Fibroblast of skin of left quadriceps (primary cell): ENCODE results near the gene KCNH2.
"Not testable (repeated sequence)": the region's sequence is repeated elsewhere in the genome, so short reads cannot be mapped to it uniquely, and the experiment has no call there.

Source experiments
- DNase-seq, 2 experiments: peaks; one replicate each; pipeline ENCODE4 v3.0.0-alpha.2; 2013; ENCODE audit warnings: low read depth in 2 of 2

KCNH2 gene, protein sequence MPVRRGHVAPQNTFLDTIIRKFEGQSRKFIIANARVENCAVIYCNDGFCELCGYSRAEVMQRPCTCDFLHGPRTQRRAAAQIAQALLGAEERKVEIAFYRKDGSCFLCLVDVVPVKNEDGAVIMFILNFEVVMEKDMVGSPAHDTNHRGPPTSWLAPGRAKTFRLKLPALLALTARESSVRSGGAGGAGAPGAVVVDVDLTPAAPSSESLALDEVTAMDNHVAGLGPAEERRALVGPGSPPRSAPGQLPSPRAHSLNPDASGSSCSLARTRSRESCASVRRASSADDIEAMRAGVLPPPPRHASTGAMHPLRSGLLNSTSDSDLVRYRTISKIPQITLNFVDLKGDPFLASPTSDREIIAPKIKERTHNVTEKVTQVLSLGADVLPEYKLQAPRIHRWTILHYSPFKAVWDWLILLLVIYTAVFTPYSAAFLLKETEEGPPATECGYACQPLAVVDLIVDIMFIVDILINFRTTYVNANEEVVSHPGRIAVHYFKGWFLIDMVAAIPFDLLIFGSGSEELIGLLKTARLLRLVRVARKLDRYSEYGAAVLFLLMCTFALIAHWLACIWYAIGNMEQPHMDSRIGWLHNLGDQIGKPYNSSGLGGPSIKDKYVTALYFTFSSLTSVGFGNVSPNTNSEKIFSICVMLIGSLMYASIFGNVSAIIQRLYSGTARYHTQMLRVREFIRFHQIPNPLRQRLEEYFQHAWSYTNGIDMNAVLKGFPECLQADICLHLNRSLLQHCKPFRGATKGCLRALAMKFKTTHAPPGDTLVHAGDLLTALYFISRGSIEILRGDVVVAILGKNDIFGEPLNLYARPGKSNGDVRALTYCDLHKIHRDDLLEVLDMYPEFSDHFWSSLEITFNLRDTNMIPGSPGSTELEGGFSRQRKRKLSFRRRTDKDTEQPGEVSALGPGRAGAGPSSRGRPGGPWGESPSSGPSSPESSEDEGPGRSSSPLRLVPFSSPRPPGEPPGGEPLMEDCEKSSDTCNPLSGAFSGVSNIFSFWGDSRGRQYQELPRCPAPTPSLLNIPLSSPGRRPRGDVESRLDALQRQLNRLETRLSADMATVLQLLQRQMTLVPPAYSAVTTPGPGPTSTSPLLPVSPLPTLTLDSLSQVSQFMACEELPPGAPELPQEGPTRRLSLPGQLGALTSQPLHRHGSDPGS

GRCh38 chr7:150978126-150978789, at the start of gene KCNH2:
KCNH2 (minus strand) TSS chr7:150978321; CDS start chr7:150977913, 408 bp downstream.
- no peak for DNase-seq

DNA sequence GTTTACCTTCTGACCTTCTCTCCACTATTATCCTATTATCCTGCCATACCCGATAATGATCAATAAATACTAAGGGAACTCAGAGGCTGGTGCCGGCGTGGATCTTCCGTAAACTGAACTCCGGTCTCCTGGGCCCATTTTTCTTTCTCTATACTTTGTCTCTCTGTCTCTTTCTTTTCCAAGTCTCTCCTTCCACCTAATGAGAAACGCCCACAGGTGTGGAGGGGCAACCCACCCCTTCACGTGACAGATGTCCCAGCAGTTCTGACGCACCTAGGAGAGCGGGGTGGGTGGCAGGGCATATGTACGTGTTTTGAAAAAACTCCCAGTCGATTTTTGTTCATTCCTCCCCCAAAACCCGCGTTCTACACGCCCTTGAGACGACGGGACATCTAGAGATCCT, 49.6 kb upstream of the KCNH2 start:
- not testable (repeated sequence) for DNase-seq

DNA sequence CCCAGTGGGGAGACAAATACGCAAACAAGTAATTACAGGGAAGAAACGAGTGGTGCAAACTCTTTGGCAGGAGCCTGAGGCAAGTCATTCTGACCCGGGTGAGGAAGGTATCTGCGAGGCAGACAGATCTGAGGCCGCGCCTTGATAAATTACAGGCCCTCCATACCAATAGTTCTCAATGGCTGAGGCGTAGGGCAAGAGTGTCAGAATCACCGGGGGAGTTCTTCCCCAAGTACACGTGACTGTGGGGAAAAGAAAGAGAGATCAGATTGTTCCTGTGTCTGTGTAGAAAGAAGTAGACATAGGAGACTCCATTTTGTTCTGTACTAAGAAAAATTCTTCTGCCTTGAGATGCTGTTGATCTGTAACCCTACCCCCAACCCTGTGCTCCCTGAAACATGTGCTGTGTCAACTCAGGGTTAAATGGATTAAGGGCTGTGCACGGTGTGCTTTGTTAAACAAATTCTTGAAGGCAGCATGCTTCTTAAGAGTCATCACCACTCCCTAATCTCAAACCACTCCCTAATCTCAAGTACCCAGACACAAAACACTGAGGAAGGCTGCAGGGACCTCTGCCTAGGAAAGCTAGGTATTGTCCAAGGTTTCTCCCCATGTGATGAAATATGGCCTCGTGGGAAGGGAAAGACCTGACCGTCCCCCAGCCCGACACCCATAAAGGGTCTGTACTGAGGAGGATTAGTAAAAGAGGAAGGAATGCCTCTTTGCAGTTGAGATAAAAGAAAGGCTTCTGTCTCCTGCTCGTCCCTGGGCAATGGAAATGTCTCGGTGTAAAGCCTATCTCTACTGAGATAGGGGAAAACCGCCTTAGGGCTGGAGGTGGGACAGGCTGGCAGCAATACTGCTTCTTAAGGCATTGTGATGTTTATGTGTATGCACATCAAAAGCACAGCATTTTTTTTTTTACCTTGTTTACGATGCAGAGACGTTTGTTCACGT, 48.9 kb upstream of the KCNH2 start:
- not testable (repeated sequence) for DNase-seq

DNA sequence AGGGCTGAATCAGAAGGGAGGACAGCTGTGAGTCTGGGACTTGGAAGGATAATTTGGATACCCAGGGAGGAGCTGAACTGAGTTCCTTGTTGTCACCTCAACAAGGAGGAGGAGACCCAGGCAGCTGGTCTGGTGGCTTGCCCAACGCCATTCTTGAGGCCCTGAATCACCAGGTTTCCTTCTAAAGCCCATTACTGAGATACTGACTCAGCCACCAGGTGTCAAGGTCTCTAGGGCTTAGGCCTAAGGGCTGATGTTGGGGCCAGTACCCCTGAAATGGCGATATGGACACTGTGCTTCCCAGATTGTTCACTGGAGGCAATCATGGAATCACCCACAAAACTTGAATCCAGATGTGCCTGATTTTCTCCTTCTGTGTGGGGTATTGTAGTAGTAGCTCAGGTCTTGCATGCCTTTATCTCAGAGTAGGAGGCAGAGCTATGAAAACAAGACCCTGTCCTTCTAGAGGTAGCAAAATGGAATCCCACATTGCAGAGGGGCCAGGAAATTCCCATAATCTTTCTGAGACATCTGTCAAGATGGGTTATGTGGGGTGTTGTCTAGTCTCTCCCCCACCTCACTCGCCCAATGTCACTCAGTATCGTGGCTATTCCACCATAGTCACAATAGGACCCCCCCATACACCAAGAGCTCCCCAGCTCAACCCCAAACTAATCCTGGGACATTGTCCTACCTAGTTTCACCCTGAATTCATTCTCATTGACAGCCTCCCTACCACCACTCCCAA, 48.0 kb upstream of the KCNH2 start:
- no peak for DNase-seq

- DNase-seq: no peak
Observed at GRCh38 chr7:151024435-151025056, 46.4 kb upstream of the KCNH2 start, which contains the start of gene ATG9B. ATG9B (minus strand) TSS chr7:151024494; CDS start chr7:151024423, 71 bp downstream.

DNA sequence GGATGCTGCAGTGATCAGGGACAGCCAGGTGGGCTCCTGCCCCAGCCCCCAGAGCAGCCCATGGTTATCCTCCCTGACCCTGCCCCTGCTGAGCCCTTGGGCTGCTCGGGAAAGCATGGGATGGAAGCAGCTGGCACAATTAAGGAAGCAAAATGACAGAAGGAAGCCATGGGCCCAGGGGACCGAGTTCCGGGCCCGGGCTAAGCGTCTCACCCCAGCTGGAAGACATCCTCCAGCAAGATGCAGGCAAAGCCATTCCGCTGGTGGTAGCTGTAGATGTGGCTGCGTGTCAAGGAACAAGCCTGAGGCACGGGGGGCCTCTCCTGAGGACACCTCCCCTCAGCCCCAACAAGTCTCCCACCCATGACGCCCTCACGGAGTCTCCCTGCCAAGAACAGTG, 45.1 kb upstream of the KCNH2 start:
- no peak for DNase-seq

DNA sequence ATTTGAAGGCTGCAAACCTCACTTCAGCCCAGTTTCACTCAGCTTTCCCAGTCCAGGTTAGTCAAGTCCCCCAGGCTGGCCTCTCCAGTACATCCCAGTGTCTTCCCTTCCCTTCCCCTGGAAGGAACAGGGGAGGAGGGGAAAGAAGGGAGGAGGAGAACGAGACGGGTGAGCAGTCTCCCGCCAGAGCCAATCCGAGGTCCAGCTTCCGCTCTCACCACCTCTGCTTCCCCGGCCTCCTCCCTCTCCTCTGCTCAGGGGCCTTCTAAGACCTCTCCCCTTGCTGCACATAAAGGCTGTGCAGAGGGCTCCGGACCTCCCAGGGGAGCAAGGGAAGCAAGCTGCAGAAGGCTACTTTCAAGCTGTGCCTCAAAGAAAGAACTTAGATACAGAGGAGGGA, 42.1 kb upstream of the KCNH2 start:
- no peak for DNase-seq

- no peak for DNase-seq
Observed at GRCh38 chr7:151019130-151019447, 41.0 kb upstream of the KCNH2 start.

DNA sequence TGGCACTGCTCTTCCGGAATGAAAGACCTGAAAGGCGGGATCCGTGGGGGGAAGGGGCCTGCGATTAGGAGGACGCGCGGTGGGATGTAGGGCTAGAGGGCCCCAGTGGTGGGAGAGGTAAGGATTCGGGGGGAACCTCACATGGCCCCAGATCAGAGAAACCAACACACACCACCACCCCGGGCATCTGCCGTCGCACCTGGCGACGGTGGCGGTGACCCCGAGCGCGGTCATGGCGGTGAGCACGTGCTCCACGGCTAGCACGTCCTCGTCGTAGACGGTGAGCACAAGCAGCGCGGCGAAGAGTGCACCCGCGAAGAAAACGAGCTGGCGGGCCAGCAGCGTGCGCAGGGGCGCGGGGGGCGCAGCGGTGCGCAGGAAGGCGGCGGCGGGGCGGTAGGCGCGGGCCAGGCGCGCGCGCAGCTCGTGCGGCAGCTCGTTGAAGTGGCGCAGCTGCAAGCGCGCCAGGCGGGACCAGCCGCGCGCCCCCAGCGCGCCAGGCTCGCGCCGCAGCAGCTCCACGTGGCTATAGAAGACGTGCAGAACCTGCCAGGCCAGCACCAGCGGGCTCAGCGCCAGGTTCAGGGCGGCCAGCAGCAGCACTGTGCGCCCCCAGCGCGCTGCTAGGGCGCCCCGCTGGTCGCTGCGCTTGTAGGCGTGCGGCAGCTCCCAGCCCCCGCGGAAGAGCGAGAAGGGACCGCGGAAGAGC, 40.5 kb upstream of the KCNH2 start:
- no peak for DNase-seq

GRCh38 chr7:151017953-151018420, 39.9 kb upstream of the KCNH2 start:
- DNase-seq: no peak

DNA sequence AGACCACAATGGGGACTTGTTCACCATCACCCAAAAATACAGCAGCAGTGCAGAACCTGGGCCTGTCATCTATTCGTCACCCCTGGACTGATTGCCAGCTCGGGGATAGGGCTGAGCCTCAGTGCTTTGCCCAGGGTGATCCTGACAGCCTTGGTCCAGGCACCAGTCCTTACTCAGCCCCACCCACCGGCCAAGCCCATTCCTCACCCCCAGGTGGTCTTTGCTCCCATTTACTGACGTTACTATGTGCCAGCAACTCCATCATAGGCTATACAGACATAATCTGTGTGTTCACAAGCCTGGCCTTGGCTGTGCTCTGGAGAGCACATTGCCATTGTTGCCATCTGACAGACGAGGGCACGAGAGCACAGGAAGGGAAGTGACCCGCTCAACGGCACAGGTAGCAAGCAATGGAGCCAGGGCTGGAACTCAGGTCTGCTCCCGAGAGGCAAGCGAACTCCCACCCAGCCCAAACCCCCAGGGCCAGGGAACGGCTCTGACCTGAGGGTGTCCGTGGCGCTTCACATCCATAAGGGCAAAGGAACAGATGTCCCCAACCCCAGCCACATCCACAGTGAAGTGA, 39.3 kb upstream of the KCNH2 start:
- no peak for DNase-seq

DNA sequence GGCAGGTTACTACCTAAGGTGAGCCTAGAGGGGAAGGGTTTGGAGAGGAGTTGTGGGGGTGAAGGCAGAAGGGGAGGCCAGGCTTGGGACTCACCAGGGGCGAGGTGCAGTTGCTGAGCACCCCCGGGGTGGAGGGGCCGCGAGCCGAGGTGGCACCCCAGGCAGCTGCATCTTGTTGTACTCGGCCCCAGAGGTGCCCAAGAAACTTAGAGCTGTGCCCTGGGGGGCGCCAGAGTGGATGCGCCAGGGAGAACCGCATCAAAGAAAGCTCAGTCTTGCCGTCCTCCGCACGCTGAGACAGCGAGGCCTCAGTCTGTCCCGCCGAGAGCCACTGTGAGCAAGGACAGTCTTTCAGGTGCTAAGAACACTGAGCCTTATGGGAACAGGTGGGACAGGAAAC, 38.8 kb upstream of the KCNH2 start:
- DNase-seq: no peak

DNA sequence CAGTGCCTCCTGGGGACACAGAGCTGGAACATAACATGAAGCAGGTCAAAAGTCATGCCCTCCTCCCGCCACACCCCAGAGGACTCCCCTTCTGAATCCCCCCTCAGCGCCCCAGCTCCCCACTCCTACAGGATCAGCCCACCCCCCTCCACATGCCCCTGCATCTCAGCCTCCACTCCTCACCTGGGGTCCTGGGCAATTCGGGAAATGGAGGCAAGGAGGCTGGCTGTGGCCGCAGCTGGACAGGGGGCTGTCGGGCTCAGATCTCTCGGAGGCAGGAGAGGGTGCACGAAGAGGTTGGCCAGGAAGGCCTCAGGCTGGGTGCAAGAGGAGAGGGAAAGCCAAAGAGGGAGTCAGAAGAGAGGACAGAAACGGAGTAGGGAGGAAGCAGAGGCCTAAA, 38.4 kb upstream of the KCNH2 start:
- no peak for DNase-seq

DNA sequence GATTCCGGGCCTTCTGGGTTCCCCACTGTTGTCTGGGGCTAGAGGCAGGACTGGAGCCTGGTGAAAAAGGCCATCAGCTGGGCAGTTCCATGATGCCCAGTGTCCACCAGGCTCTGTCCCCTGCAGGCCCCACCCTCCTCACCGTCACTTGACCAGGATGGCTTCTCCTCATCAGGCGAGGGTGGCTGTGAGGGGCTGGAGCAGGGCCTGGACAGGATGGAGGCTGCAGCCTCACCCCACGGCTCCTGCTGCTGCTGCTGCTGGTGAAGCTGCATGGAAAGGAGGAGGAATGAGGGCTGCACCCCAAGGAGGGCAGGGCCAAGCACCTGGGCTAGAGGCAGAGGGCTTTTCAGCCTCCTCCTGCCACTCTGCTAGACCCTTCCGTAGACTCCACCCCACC, 37.8 kb upstream of the KCNH2 start:
- DNase-seq: no peak

DNA sequence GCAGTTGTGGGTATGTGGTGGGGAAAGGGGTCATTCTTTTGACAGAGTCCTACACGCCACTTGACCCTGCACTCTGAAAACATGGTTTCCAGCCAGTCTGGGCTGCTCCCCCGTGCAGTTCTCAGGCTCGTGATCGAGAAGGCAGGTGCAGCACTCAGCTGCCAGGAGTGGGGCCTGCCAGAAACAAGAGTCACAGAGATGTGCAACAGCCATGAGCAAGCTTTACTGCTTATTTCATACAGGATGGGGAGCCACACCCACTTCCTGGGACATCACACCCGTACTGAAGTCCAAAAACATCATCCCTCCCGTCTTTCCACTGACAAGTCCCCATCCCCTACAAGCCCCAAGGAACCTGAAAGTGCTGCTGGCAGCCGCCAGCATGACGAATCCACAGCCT, 36.8 kb upstream of the KCNH2 start:
- no peak for DNase-seq

- DNase-seq: peak; percentile 41 to 43
Observed at GRCh38 chr7:151013733-151014497, 35.8 kb upstream of the KCNH2 start.

GRCh38 chr7:151013356-151013732, 35.2 kb upstream of the KCNH2 start:
- no peak for DNase-seq
